Measurements from ENCODE around the gene IDNK. TPM values are rescaled to one million over a fixed set of nuclear protein-coding genes. Genes with fewer than 3 reads are reported as not detected.

The IDNK gene
- total RNA-seq, 4 donors from 2014 or later: 7.4 to 17.2 (median 9.4) TPM

DNA sequence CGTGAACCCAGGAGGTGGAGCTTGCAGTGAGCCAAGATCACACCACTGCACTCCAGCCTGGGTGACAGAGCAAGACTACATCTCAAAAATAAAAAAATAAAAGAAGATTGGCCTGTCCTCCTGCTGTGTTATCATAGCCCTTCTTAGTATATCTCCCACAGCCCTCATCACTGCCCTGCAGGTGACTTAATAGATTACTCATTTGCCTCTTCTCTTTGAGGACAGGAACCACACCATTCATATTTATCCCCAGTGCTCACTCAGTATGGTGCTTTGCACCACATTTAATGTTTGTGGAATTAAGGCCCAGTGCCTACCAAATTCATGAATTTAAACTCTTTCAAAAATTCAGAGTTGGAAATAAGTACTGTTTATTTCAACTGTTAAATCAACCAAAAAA is 10.3 kb downstream of the IDNK start:
- no peaks in the 10 kb centered on the region for H3K27me3 ChIP-seq
- 96 to 100% methylated on average over 1 of the region's 1 CpG for WGBS, 2 donors
- no peak overlapping the region for H3K27ac ChIP-seq
- no peaks in the 10 kb centered on the region for H3K4me1 ChIP-seq
- H3K4me3 ChIP-seq (replicated peaks in 1 of 3): no peak overlapping the region
- TF ChIP-seq, protein P1, sequence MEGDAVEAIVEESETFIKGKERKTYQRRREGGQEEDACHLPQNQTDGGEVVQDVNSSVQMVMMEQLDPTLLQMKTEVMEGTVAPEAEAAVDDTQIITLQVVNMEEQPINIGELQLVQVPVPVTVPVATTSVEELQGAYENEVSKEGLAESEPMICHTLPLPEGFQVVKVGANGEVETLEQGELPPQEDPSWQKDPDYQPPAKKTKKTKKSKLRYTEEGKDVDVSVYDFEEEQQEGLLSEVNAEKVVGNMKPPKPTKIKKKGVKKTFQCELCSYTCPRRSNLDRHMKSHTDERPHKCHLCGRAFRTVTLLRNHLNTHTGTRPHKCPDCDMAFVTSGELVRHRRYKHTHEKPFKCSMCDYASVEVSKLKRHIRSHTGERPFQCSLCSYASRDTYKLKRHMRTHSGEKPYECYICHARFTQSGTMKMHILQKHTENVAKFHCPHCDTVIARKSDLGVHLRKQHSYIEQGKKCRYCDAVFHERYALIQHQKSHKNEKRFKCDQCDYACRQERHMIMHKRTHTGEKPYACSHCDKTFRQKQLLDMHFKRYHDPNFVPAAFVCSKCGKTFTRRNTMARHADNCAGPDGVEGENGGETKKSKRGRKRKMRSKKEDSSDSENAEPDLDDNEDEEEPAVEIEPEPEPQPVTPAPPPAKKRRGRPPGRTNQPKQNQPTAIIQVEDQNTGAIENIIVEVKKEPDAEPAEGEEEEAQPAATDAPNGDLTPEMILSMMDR (IDR thresholded peaks at IDR 0.05): no peak
- TF ChIP-seq POLR2A (IDR thresholded peaks at IDR 0.05): no peak
- no peaks in the 10 kb centered on the region for H3K36me3 ChIP-seq
- DNase-seq: no peak
- intact Hi-C loops (cut with DNase I): no loop called here
- H3K9me3 ChIP-seq: no peaks in the 10 kb centered on the region

GRCh38 chr9:83633676-83634075 is 10.7 kb downstream of the IDNK start:
- no peaks in the 10 kb centered on the region for H3K9me3 ChIP-seq
- no peak for DNase-seq
- 98% methylated on average over 2 of the region's 2 CpGs for WGBS, 2 donors
- no peak for TF ChIP-seq POLR2A (IDR thresholded peaks at IDR 0.05)
- TF ChIP-seq, protein P1 (IDR thresholded peaks at IDR 0.05): no peak
- H3K4me3 ChIP-seq (replicated peaks in 1 of 3): no peak overlapping the region
- H3K36me3 ChIP-seq: no peaks in the 10 kb centered on the region
- H3K27ac ChIP-seq: no peak overlapping the region
- H3K27me3 ChIP-seq: no peaks in the 10 kb centered on the region
- H3K4me1 ChIP-seq: no peaks in the 10 kb centered on the region
- intact Hi-C loops (cut with DNase I): no loop called here

- intact Hi-C loops (cut with DNase I): no loop called here
- no peak for DNase-seq
- TF ChIP-seq, protein P1 (IDR thresholded peaks at IDR 0.05): no peak
- no peak for TF ChIP-seq POLR2A (IDR thresholded peaks at IDR 0.05)
- no peaks in the 10 kb centered on the region for H3K4me1 ChIP-seq
- H3K27me3 ChIP-seq: no peaks in the 10 kb centered on the region
- H3K36me3 ChIP-seq: no peaks in the 10 kb centered on the region
- H3K9me3 ChIP-seq: no peaks in the 10 kb centered on the region
- no peak overlapping the region for H3K27ac ChIP-seq
- H3K4me3 ChIP-seq (replicated peaks in 1 of 3): no peak overlapping the region
Measured at GRCh38 chr9:83636813-83637212, 13.9 kb downstream of the IDNK start.

GRCh38 chr9:83637389-83637788 is 14.4 kb downstream of the IDNK start:
- Histone ChIP-seq H3K36me3 (no peaks in the 10 kb centered on the region), H3K4me1 (no peaks in the 10 kb centered on the region), H3K27me3 (no peaks in the 10 kb centered on the region), H3K9me3 (no peaks in the 10 kb centered on the region), H3K4me3 (replicated peaks in 1 of 3) (no peak overlapping the region), H3K27ac (no peak overlapping the region)
- intact Hi-C loops (cut with DNase I): no loop called here
- no peak for TF ChIP-seq POLR2A (IDR thresholded peaks at IDR 0.05)
- TF ChIP-seq, protein P1 (IDR thresholded peaks at IDR 0.05): no peak
- WGBS, 2 donors: 33 to 36% methylated on average over 1 of the region's 1 CpG
- no peak for DNase-seq

DNA sequence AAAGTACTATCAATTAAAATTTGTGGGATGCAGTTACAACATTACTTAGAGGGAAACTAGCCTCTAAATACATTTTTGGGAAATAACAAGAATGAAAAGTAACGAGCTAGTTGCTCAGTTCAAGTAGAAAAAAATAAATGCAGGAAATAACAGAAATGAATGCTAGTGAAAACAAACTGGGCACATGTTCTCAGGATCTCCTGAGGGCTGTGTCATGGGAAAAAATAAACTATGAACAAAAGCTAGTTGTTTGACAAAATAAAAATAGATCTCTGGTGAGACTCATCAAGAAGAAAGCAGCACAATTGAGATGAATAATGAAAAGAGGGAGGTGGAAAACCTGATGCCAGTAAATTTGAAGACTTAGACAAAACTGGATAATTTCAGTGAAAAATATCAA is 16.3 kb downstream of the IDNK start:
- no peak overlapping the region for H3K27ac ChIP-seq
- intact Hi-C loops (cut with DNase I): no loop called here
- no peak overlapping the region for H3K4me3 ChIP-seq (replicated peaks in 1 of 3)
- no peak for DNase-seq
- WGBS, 2 donors: 54 to 70% methylated on average over 1 of the region's 1 CpG
- no peak for TF ChIP-seq POLR2A (IDR thresholded peaks at IDR 0.05)
- TF ChIP-seq, protein P1 (IDR thresholded peaks at IDR 0.05): no peak
- no peaks in the 10 kb centered on the region for H3K9me3 ChIP-seq
- no peaks in the 10 kb centered on the region for H3K27me3 ChIP-seq
- H3K36me3 ChIP-seq: no peaks in the 10 kb centered on the region
- H3K4me1 ChIP-seq: no peaks in the 10 kb centered on the region
